Measurements from ENCODE around the gene SRD5A1.

DNA sequence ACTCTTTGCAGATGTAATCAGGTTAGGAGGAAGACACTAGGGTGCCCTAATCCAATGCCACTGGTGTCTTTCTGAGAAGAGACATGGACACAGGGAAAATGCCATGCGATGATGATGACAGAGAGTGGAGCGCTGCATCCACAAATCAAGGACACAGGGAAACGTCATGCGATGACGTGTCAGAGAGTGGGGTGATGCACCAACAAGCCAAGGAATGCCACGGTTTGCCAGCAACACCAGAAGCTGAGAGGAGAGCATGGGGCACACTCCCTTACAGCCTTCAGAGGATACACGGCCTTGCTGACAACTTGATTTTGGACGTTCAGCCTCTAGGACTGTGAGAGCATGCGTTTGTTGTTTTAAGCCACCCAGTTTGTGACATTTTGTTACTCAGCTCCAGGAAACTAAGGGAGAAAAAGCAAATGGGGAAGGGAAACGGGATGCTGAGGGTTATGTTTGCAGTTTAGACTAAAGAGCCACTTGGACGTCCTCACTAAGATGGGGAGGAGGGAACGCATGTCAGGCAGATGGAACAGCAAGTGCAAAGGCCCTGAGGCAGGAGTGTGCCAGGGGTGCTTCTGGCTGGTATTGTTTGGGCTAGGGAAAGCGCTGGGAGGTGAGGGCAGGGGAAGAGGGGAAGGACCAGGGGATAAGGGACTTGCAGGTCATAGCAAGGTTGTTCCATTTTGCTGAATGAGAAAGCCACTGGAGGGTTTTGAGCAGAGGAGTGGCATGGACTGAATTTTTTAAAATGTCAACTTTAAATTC is 77.5 kb downstream of the SRD5A1 start:
- TF ChIP-seq, protein P1, sequence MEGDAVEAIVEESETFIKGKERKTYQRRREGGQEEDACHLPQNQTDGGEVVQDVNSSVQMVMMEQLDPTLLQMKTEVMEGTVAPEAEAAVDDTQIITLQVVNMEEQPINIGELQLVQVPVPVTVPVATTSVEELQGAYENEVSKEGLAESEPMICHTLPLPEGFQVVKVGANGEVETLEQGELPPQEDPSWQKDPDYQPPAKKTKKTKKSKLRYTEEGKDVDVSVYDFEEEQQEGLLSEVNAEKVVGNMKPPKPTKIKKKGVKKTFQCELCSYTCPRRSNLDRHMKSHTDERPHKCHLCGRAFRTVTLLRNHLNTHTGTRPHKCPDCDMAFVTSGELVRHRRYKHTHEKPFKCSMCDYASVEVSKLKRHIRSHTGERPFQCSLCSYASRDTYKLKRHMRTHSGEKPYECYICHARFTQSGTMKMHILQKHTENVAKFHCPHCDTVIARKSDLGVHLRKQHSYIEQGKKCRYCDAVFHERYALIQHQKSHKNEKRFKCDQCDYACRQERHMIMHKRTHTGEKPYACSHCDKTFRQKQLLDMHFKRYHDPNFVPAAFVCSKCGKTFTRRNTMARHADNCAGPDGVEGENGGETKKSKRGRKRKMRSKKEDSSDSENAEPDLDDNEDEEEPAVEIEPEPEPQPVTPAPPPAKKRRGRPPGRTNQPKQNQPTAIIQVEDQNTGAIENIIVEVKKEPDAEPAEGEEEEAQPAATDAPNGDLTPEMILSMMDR (IDR thresholded peaks at IDR 0.05): no peak
- no peak for TF ChIP-seq POLR2A (IDR thresholded peaks at IDR 0.05)
